Activated CD4-positive, alpha-beta T cell treated with anti-CD3 and anti-CD28 coated beads, Interleukin-2, Interleukin-4, amounts not matched to agents 100 ng/mL and 50 ng/mL, durations not matched to agents 16 hours and 8 hours (primary cell): Measurements from ENCODE around the gene FAM110C.
"Not testable (repeated sequence)": the region's sequence is repeated elsewhere in the genome, so short reads cannot be mapped to it uniquely, and the experiment has no call there.

Source experiments
- DNase-seq: peaks from one replicate; pipeline ENCODE4 v3.0.0-alpha.2; 2020; ENCODE audit warnings: low spot score

Gene FAM110C, protein sequence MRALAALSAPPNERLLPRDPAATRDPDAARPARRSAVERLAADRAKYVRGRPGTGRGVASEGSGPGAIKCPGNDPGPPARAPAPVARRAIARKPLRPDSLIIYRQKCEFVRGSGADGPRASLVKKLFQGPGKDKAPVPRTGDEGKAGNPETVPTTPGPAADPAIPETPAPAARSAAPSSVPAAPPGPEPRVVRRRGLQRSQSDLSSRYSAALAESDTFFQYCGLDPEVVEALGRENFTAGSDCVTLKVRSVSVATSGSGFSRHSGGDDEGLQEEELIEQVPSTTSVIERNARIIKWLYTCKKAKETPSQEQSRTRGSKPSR

DNA sequence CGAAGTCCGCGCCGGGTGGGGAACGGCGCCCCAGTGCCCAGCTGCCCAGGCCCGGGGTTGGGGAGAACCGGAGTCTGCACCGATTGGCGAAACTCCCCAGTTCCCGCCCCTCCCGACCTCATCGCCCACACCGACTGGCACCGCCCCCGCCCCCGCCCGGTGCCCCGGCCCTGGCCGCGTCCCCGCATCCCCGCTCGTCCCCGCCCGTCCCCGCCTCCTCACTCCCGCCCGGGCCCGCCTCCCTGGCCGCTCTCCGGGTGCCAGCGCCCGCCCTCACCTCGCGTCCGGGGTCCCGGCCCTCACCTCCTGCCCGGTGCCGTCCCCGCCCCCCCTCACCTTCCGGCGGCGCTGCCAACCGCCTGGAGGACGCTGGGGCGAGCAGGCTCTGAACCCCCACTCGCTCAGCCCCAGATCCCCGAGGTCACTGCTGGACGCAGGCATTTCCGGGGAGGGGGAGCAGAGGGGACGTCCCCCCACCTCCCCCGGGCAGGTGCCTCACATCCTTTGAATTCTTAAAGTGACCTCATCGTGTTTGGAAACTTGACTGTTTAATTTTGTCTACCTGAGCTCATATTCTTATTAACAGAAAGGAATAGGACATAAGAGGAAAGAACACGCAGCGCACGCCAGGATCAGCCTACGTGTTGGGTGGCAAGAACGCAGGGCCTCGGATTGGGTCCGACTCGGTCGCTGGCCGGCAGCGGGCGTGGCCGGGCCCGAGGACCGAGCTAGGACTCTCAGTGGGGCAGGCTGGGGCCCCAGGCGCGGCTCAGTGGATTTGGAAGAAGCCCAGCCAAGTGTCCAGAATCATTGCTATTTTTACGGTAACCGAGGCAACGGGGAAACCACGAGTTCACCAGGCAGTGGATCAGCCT lies at the start of gene FAM110C:
Gene FAM110C, minus strand, starts transcription at position 35 of the 875 bp plus-strand sequence. CDS start 120 bp downstream, outside the sequence.
- no peak for DNase-seq

GRCh38 chr2:92326-92725 lies 46.0 kb upstream of the FAM110C start:
- no peak for DNase-seq

- DNase-seq, result no peak
Observed at GRCh38 chr2:90645-91312, 44.5 kb upstream of the FAM110C start.

GRCh38 chr2:85761-86160 lies 39.5 kb upstream of the FAM110C start:
- no peak for DNase-seq

- DNase-seq, result no peak
Observed at GRCh38 chr2:84121-84520, 37.8 kb upstream of the FAM110C start.

GRCh38 chr2:80971-81736 lies 34.8 kb upstream of the FAM110C start:
- no peak for DNase-seq

DNA sequence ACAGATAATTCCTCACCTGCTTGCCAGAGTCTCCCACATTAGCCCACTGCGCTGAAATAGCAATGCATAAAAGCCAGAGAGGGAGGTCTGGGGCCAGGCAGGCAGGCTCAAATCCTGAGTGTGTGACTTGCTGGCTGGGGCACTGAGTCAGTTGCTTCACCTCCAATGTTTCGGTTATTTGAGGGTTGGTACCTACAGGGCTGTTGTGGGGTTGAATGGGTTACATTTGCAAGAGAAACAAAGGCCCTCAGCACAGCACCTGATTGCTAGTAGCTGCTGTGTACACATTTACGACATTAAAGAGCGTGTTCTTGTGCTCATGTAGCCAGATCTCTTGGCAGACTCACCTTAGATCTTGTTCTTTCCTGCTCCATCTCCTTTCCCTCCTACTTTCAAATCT lies 34.1 kb upstream of the FAM110C start:
- DNase-seq, result no peak

- DNase-seq, result no peak
Observed at GRCh38 chr2:71309-72035, 25.2 kb upstream of the FAM110C start.

DNA sequence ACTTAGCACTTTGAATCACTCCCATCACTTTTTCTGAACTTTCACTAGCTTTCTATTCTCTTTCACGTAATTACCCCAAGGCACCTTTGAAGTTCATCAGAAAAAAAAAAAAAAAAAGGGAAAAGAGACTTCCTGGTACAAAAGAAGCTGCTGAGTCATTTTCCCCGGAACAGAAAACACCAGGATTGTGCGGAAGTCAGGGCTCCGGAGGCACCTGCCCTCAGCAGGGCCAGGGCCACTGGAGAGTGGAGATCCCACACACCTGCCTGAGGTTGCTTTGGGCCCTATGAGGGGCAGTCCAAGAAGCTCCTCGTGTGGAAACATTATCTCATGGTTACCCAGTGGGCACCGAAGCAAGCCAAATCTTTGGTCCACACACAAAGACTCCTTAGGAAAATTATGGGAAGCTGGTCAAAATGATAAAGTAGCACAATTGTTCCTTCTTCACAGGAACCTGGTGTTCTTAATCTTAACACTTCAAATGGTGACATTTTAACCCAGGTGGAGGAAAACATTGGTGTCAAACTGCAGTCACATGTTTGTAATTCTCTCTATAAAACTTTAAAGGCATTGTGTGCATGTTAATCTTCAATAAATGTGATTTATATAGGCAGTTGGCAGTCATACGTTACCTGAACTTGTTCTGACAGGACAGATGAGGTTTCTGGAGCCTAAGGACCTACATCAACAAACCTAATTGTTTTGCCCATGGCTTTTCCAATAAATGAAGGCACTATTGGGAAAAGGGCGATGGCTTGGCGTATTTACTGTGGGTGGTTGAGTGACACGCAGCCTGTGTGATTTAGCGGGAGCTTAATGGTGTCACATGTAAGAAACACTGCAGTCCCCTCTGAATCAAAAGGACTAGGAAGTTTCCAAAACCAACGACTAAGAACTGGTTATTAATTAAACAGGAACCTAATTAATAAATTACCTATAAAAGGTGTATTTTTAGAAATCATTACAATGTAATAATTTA lies 23.4 kb upstream of the FAM110C start:
- no peak for DNase-seq

DNA sequence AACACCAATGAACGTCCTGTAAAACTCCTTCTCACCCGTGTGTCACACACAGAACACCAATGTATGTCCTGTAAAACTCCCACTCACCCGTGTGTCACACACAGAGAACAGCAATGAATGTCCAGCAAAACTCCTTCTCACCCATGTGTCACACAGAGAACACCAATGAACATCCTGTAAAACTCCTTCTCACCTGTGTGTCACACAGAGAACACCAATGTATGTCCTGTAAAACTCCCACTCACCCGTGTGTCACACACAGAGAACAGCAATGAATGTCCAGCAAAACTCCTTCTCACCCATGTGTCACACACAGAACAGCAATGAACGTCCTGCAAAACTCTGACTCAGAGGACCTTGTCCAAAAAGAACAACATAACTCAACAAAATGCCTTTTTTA lies 22.3 kb upstream of the FAM110C start:
- not testable (repeated sequence) for DNase-seq

- no peak for DNase-seq
Observed at GRCh38 chr2:66853-67252, 20.5 kb upstream of the FAM110C start.

DNA sequence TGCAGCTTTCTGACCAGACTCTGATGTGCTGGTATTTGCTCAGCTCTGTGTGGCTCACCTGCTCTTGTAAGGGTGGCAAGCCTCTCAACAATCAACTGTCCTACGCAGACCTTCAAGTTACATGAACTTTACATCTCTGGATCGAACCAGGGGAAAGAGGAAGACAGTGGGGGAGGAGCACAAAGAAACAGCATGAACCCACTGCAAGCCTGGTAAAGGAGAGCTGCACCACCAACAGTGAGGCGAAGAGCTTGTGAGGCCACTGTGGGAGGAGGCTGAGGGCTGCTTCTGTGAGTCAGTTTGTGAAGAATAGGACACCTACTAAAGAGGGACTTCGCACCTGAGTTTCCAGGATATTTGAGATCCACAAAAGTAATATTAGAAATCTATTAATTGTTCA lies 18.8 kb upstream of the FAM110C start:
- DNase-seq, result no peak

DNA sequence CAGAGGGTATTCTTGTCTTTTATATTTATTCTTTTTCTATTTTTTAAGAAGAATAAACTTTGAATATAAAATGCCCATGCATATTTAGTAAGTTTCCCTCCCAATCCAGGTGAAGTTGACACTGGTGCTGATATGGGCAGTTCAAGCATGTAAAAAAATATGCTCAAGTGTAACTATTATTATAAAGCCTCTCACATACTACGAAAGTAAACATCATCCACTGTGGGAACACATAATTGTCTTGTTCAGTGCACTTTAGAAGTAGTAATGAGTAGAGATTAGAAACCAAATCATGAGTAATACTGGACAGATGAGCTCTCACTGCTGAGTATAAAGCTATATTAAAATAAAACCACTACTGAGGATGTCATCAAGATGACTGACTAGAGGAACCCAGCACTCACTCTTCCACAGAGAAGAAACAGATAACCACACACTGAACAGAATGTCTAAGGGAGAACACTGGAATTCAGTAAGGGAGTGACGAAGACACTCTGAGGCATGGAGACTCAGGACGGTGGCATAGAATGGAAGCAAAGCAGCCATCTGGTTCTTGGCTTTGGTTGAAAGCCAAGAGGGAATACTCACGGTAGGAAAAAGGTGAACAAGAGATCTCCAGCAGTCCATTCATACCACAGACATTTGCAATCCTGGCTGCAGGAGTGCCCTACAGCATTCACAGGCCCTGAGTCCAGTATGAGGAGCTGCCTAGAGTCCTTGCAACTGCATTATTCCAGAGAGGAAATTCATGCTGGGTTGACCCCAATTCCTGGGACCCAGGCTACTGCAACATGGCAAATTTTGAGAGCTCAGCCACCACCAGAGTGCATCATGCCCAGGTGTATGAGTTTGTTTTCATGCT lies 9.5 kb upstream of the FAM110C start:
- no peak for DNase-seq

DNA sequence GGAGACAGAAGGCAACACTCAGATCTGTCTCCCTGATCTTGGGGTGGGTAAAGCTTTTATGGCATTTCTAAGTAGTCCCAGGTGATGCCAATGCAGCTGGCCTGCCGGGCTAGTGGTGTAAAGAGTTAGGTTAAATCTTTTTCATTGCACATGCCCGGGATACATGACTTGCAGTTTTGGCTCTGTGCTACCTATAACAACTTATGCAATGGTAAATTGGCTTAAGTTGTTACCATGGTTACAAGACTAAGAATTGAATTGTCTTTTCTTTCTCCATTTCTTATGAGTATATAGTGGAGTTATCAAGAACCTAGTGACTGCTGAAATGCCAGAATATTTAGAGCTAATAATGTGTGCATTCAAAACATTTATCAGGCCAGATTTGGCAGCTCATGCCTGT lies 5.3 kb upstream of the FAM110C start:
- DNase-seq, result no peak

DNA sequence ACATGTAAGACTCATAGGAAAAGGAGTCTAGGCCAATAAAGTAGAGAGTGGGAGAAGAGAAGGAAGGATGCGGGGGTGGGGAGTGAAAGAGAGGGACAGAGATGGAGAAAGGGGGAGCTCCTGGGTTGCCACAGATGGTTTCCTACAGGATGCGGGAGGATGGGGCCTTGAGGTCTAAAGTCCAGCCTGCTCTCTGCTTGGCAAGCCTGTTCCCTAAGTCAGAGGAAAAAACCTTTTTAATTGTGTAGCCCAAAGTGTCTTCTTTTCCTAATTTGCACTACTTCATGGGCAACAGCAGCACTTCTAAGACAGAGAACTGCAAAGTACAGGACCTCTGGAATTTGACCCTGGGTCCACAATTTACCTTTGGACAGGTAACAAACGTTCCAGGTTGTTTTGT lies 1.4 kb upstream of the FAM110C start:
- DNase-seq, result no peak

DNA sequence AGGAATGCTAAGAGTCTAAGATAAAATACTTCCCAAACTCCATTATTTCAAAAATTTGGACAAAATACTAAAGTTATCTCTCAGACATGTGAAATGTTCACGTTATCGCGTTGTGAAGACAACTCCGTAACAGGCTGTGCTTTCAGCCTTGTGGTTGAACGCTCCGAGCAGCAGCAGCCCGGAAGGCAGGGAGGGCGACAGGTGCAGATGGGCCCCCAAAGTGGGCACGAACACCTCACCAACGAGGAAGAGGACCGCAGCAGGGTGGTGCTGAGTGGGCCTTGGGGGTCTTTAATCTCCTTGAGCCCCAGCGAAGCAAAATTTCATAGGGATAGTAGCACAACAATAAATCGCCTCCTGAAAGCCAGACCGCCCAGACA lies 1.0 kb upstream of the FAM110C start:
- no peak for DNase-seq

DNA sequence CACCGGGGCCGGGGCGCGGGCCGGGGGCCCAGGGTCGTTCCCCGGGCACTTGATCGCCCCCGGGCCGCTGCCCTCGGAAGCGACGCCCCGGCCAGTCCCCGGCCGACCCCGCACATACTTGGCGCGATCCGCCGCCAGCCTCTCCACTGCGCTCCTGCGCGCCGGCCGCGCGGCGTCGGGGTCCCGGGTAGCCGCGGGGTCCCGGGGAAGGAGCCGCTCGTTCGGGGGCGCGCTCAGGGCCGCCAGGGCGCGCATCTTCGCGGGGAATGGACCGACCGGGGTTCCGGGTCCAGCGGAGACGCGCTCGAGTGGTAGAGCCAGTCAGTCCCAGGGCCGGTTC lies 204 bp downstream of the FAM110C start:
- no peak for DNase-seq

- no peak for DNase-seq
Observed at GRCh38 chr2:45342-46130, 769 bp downstream of the FAM110C start.
